Left renal cortex interstitium (tissue), 4 donors: Measurements from ENCODE around the gene DOCK3. TPM values are rescaled to one million over a fixed set of nuclear protein-coding genes. Genes with fewer than 3 reads are reported as not detected.
"Not testable (repeated sequence)": the region's sequence is repeated elsewhere in the genome, so short reads cannot be mapped to it uniquely, and the experiment has no call there.

ENCODE experiments used
- DNase-seq, 4 donors: peaks; one replicate each; pipeline ENCODE4 v3.0.0-alpha.2; 2013; ENCODE audit warnings: low read depth in 4 of 4, low spot score in 2 of 4, missing footprints in 1 of 4
- polyA plus RNA-seq, 4 donors: library from polyadenylated mRNA; unstranded; fragments of 120-200 nt; gene quantifications; one replicate each; pipeline ENCODE4 v1.2.1, GENCODE V29; 2013; ENCODE audit not compliant: insufficient read length in 4 of 4

Gene DOCK3
- polyA plus RNA-seq, 4 donors = 0.78 to 2.2 (median 1.7) TPM

GRCh38 chr3:51057121-51057520 lies 382.4 kb downstream of the DOCK3 start:
- DNase-seq = no peak

GRCh38 chr3:51063053-51063452 lies 388.3 kb downstream of the DOCK3 start:
- no peak for DNase-seq

GRCh38 chr3:51075221-51075775 lies 400.6 kb downstream of the DOCK3 start:
- no peak for DNase-seq

GRCh38 chr3:51082363-51082762 lies 407.6 kb downstream of the DOCK3 start:
- DNase-seq = no peak

DNA sequence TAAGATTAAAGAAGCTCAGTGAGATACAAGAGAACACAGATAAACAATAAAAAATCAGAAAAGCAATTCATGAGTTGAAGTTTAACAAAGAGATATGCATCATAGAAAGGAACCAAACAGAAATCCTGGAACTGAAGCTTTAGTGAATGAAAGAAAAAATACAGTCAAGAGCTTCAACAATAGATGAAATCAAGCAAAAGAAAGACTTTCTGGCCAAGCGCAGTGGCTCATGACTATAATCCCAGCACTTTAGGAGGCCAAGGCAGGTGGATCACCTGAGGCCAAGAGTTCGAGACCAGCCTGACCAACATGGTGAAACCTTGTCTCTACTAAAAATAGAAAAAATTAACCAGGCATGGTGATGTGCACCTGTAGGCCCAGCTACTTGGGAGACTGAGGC lies 408.8 kb downstream of the DOCK3 start:
- no peak for DNase-seq

GRCh38 chr3:51092141-51092540 lies 417.4 kb downstream of the DOCK3 start:
- DNase-seq = not testable (repeated sequence)

GRCh38 chr3:51094838-51095237 lies 420.1 kb downstream of the DOCK3 start:
- DNase-seq = not testable (repeated sequence)

GRCh38 chr3:51099794-51100535 lies 425.2 kb downstream of the DOCK3 start:
- DNase-seq = peak in 3 of 4 donors; percentile 18 to 37 (median 28)

DNA sequence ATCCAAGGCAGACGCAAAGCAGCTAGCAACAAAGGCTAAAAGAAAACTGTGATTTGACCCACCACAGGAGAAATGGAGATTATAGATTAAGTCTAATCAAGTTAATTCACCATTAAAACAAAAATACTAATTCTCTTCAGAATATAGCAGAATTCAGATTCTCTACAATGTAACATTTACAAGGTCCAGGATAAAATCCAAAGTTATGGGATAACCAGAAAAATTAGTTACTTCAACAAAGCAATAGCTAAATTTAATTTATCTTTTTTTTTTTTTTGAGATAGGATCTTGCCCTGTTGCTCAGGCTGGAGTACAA lies 425.8 kb downstream of the DOCK3 start:
- no peak for DNase-seq

DNA sequence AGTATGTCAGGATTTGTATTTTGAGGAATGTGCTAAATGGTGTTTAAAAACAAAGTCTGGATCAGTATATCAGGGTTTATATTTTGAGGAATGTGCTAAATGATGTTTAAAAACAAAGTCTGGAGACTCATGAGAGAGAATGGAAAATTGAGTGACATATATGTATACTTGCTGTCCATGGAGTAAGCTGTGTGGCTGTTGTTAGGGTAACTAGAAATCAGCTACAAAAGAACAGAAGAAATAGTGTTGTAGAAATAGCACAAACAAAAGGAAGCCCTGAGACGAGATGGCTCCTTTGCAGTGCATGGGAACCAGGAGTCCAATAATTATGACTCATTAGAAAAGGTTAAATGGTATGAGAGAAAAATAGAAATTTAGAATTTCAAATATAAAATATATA lies 427.7 kb downstream of the DOCK3 start:
- DNase-seq = no peak

GRCh38 chr3:51106242-51106876 lies 431.6 kb downstream of the DOCK3 start:
- DNase-seq = no peak

DNA sequence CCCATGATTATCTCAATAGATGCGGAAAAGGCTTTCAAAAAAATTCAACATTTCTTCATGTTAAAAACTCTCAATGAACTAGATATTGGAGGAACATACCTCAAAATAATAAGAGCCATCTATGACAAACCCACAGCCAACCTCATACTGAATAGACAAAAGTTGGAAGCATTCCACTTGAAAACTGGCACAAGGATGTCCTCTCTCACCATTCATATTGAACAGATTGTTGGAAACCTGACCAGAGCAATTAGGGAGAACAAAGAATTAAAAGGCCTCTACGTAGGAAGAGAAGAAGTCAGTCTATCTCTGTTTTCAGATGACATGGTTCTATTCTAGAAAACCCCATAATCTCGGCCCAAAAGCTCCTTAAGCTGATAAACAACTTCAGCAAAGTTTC lies 435.9 kb downstream of the DOCK3 start:
- DNase-seq = no peak

DNA sequence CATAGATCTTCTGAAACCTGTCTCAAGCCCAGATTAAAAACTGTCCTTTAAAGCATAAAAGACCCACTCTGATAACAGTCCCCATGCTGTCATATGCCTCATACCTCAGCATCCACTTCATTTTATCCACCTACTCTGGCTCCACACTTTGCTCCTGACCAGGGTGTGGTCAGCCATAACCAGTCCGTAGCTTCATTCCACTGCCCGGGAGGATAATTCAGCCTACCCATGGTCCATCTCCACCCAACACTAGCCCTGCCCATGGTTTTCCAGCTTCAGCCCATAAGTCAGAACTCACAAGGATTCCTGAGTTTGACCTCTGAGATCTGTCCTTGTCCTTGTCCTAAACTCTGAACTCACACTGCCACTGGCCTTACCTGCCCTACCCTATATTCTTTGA lies 448.2 kb downstream of the DOCK3 start:
- no peak for DNase-seq

- DNase-seq = no peak
These were observed 448.8 kb downstream of the DOCK3 start for GRCh38 chr3:51123531-51123930.

- not testable (repeated sequence) for DNase-seq
These were observed 456.9 kb downstream of the DOCK3 start for GRCh38 chr3:51131607-51132006.

DNA sequence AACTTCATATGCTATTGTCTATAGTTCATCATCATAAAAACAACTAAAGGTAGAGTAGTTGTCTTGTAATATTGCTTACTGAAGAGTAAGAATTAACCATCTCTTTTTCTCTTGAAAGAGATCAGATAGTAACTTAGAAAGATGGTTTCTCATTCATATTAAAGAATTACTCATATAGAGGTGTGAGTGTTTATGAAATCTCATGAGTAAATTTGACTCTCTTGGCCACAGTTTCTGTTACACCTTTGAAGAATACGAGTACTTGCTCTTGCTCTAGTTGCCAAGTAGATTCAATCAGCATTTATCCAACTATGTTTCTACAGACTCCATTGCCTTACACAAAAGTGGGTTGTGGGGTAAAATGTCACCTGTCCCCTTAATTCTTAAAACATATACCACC lies 463.0 kb downstream of the DOCK3 start:
- DNase-seq = no peak

DNA sequence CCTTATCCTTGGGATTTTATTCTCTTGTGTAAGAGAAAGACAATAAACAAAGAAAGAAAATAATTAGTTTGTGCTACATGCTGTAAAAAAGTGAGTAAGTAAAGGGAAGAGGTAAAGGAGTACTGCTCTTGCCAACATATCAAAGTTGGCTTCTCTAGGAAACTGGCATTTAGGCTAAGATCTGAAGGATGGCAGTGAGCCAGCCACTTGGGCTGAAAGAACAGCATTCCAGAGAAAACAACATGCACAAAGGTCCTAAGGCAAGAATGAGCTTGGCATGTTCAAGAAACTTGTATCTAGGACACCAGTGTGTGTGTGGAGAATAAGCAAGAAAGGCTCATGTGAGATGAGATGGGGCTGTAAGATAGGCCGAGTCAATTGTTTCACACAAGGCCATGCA lies 464.9 kb downstream of the DOCK3 start:
- DNase-seq = no peak

GRCh38 chr3:51141573-51141972 lies 466.8 kb downstream of the DOCK3 start:
- no peak for DNase-seq

GRCh38 chr3:51145811-51146585 lies 471.3 kb downstream of the DOCK3 start:
- no peak for DNase-seq

DNA sequence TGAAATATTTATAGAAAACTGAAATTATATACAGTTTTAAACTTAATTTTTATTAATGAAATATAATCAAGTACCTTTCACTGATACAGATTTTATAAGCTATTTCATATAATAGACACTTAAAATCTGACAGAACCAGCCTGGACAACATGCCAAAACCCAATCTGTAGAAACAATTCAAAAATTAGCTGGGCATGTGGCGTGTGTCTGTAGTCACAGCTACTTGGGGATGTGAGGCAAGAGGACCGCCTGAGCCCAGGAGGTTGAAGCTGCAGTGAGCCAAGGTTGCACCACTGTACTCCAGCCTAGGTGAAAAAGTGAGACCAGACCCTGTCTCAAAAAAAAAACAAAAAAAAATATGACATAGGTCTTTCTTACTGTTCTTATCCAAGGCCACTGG lies 472.1 kb downstream of the DOCK3 start:
- DNase-seq = no peak

DNA sequence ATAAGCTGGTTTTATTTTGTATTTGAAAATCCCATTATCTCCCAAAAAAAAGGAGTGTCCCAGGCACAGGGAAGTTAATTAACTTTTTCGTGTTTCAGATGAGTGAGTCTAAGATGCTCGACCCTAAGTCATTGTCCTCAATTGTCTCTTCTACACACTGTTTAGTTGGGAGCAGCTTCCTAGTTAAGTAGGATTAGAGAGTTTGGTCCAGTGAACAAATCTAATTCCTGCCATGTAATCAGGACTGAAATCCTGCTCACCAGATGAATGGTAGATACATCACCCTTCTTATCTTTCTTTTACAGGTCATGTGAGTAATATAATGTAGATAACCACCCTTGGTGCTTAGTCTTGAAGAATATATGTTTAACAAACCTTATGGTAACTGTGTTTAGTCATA lies 481.4 kb downstream of the DOCK3 start:
- DNase-seq = no peak
